HG02678 (cell line): Measurements from ENCODE around the gene EFNA2.
"Not testable (repeated sequence)": the region's sequence is repeated elsewhere in the genome, so short reads cannot be mapped to it uniquely, and the experiment has no call there.

Experiments used
- ATAC-seq: cut with Tn5 transposase; IDR thresholded peaks from one replicate; pipeline ENCODE4 v1.9.1; 2021; ENCODE audit warnings: mild to moderate bottlenecking, moderate library complexity; ENCODE audit not compliant: unreplicated experiment

Gene EFNA2

DNA sequence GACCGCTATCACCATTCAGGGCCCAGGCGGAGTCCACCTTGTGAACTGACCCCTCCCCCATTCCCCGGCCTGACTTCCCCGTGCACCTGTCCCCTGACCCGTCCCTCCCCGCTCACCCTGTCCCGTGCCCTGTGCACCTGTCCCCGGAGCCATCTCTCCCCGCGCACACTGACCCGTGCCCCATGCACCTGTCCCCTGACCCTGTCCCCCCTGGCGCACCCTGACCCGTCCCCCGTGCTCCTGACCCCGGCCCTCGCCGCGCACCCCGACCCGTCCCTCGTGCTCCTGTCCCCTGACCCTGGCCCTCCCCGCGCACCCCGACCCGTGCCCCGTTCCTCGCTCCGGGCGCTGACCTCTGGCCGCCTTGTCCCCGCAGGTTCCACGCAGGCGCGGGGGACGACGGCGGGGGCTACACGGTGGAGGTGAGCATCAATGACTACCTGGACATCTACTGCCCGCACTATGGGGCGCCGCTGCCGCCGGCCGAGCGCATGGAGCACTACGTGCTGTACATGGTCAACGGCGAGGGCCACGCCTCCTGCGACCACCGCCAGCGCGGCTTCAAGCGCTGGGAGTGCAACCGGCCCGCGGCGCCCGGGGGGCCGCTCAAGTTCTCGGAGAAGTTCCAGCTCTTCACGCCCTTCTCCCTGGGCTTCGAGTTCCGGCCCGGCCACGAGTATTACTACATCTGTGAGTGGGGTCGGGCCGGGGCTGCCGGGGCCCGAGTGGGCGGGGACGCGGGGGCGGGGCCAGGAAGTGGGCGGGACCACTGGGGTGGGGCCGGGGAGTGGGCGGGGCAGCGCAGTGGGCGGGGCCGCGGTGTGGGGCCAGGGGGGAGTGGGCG, 9.7 kb downstream of the EFNA2 start:
- no peak for ATAC-seq

GRCh38 chr19:1296078-1296477, 10.4 kb downstream of the EFNA2 start:
- no peak for ATAC-seq

- no peak for ATAC-seq
Observed at GRCh38 chr19:1296575-1297271, 11.1 kb downstream of the EFNA2 start.

- ATAC-seq: no peak
Observed at GRCh38 chr19:1298235-1298634, 12.6 kb downstream of the EFNA2 start.

DNA sequence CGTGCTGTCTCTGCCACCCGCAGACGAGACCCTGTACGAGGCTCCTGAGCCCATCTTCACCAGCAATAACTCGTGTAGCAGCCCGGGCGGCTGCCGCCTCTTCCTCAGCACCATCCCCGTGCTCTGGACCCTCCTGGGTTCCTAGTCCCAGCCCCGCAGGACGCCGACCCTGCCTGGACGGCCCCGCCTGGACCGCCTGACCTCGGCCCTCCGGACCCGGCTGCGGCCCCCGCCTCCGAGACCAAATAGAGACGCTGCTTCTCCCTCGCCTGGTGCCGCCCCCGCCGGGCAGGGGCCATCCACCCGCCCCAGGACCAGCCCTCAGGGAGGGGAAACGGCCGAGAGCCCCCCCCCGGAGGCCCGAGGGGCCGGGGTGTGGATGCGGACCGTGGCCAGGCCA, 14.1 kb downstream of the EFNA2 start:
- ATAC-seq: no peak

DNA sequence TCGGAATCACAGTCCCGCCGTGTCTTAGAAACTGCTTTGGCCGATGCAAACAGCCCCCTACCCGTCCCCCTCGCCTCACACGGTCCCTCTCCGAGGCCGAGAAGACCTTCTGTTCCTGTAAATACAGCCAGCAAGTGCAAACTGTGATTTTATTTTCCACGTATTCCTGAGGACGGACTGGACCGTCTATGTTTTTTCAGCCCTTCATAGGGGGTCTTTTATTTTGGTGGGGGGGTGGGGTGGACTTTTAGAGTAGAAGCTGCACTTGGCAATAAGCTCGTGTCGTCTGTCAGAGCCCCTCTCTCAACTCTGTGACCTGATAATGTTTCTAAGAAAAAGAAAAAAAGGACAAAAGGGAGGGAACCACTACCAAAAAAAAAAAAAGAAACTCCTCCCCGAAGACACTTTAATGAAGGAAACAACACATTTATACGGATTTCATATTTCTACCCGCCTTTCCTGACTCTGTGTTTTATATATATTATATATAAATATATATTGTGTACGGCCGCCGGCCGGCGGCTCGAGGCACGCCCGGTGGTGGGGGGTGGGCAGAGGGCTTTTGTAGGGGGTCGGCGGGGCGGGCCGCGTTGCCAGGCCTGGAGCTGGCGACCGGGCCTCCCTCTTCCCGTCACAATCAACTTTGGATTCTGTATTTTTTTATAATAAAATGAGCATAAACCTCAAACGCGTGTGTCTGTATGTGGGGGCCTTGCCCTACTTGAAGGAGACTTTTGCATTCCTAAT, 15.2 kb downstream of the EFNA2 start:
- ATAC-seq: no peak

DNA sequence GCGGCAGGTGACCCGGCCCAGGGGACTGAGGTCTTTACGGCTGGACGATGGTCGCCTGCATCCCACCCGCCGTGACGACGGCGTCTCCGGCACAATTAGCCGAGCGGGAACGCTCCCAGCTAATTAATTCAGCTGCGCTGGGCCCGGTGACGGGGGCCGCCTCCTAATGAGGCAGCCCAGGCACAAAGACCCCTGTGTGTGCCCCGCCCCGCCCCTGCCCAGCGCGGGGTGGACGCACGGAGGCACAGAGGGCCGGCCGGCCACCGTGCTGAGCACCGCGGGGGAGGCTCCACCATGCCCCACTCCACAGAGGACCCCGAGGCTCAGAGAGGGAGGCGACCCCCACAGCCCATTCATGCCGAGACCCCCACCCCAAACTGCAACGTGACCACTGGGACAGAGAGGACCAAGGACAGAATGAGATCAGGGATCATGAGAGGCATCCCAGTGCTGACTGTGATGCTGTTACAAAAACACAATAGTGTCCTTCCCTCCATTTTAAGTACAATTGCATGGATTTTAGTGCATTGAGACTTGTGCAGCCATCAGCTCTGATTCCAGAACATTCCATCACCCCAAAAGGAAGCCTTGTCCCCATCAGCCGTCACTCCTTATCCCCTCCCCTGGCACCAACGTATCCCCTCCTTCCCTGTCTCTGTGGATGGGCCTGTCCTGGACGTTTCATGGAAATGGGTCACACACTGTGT, 17.0 kb downstream of the EFNA2 start:
- no peak for ATAC-seq

- ATAC-seq: no peak
Observed at GRCh38 chr19:1304197-1304924, 18.7 kb downstream of the EFNA2 start.

DNA sequence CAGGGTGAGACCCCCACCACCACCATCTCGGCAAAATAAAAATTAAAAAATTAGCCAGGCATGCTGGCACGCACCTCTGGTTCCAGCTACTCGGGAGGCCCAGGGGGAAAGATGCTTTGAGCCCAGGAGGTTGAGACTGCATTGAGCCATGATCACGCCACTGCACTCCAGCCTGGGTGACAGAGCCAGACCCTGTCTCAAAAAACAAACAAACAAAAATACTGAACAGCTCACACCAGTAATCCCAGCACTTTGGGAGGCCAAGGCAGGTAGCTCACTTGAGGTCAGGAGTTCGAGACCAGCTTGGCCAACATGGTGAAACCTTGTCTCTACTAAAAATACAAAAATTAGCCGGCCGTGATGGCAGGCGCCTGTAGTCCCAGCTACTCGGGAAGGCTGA, 19.7 kb downstream of the EFNA2 start:
- not testable (repeated sequence) for ATAC-seq

DNA sequence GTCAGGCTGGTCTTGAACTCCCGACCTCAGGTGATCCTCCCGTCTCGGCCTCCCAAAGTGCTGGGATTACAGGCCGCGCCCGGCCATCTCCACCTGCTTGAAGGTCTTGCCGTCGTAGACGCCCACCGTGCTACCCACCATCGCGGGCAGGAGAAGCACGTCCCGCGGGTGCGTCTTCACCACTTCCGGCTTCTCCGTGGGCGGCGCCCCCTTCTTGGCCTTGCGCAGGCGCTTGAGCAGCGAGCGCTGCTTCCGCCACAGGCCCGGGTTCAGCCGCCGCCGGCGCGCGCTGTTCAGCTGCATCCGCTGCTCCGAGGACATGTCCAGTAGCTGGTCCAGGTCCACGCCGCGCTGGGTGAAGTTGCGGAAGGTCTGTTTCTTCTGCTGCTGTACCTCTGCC, 21.6 kb downstream of the EFNA2 start:
- no peak for ATAC-seq

GRCh38 chr19:1307755-1308303, 22.2 kb downstream of the EFNA2 start:
- ATAC-seq: no peak

DNA sequence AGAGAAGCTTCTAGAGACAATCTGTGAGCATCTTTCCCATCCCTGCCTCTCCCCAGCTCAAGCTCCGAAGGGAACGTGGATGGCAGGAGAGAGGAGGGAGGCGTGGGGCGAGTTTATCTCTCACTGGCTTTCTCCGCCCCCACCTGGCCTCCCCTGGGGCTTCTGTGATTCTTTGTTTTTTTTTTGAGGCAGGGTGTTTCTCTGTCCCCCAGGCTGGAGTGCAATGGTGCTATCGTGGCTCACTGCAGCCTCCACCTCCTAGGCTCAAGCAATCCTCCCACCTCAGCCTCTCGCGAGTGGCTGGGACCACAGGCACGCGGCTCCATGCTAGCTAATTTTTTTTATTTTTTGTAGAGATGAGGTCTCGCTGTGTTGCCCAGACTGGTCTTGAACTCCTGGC, 23.0 kb downstream of the EFNA2 start:
- ATAC-seq: no peak

DNA sequence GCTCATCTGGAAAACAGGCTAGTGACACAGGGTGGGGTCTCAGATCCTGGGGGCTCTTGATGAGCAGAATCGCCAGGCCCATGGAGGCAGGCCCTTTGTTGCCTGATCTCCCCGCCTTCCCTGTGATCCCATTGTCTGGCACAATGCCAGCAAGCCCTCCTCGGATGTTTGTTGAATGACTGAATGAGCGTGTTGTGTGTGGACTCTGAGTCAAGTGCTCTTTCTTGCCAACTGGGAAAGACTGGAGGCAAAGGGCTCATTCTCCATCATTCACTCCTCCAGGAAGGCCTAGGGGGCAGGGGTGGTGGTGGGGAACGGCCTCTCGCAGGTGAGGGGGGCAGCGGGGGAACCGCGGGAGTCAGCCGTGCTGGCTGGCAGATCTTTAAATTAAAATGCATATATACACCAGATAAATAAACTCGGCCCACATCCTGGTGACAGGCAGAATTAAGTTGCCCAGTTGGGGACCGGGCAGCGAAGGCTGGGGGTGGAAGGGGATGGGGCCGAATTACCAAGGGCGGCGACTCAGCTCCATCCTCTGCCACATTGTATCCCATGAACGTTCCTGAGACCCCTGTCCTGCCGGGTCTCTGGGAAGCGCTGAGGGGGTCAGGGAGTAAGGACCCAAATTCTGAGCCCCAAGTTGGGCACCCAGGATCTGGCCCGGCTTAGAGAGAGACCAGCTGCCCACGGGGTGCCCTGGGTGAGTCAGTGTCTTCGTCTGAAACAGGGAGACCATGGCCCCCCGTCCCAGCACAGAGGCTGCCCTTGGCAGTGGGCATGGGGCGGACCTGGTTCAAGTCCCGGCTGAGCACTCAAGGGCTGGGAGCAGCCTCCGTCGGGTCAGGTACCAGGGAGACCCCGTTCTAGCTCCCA, 24.5 kb downstream of the EFNA2 start:
- ATAC-seq: no peak

DNA sequence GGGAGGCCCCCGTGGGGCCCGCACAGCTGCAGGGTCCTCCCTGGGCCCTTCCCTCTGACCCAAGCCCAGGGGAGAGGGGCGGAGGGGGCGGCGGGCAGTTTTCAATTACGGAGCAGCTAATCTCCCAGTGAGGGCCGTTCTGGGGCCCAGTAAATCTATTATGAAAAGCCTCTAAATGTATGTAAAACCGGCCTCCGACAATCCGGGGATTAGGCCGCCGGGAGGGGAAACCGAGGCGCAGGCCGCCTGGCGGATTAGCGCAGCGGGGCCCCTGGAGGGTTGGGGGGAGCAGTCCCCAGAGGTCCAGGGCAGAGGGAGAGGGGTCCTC, 25.1 kb downstream of the EFNA2 start:
- ATAC-seq: no peak

- no peak for ATAC-seq
Observed at GRCh38 chr19:1311543-1312091, 25.9 kb downstream of the EFNA2 start.

DNA sequence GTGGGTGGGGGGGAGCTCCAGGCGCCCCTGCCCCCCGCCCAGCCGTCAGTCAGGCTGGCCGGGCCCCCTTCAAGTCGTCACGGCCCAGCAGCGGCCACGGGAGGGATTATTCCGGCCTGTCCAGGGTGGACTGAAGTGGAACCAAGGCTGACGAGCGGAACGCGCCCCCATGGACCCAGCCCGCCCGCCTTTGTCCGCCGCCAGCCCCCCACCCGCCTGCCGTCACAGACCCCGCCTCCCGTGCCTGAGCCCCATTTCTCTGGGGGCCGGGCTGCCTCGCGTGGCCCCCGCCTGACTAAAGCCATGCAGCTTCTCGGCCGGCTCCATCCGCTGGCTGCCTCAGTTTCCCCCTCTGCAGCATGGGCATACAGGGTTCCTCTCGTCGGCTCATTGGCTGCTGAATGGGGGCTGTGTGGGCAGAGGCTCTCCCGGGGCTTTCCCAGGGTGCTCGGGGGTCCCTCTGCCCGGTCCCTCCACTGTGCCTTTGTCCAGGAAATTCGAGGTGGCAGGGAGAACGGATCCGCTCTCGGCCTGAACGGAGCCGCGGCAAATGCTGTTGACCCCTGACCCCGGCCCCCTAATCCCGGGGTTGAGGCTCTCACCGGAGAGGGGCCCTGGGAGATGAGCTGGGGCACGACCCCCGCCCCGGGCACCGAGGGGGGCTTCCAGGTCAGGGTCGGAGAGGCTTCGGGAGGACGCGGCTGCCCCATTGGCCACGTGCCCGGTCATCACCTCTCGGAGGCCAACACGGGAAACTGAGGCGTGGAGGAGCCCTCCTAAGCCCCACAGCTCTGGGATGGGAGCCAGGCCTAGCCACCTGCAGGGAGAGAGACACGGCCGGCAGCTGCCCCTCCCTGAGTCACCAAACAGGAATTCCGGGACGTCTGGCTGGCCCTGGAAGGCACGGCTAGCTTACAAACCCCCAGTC, 27.4 kb downstream of the EFNA2 start:
- ATAC-seq: no peak

GRCh38 chr19:1313695-1314613, 28.3 kb downstream of the EFNA2 start:
- ATAC-seq: no peak
